GM21423 (cell line): ENCODE results near the gene FRMD4B.

Source experiments
- ATAC-seq: cut with Tn5 transposase; IDR thresholded peaks from one replicate; pipeline ENCODE4 v1.9.1; 2021; ENCODE audit warnings: mild to moderate bottlenecking, moderate library complexity; ENCODE audit not compliant: unreplicated experiment

FRMD4B gene

GRCh38 chr3:69210068-69210730, 175.7 kb downstream of the FRMD4B start:
- no peak for ATAC-seq

GRCh38 chr3:69209413-69209812, 176.5 kb downstream of the FRMD4B start:
- ATAC-seq: no peak

GRCh38 chr3:69207031-69207430, 178.9 kb downstream of the FRMD4B start:
- no peak for ATAC-seq

- no peak for ATAC-seq
These were observed 180.5 kb downstream of the FRMD4B start for GRCh38 chr3:69205385-69205784.

GRCh38 chr3:69204315-69204957, 181.5 kb downstream of the FRMD4B start:
- peak; percentile 90 for ATAC-seq

- ATAC-seq: peak; percentile 16
These were observed 182.1 kb downstream of the FRMD4B start for GRCh38 chr3:69203631-69204314.

- no peak for ATAC-seq
These were observed 184.2 kb downstream of the FRMD4B start for GRCh38 chr3:69201658-69202057.

- ATAC-seq: no peak
These were observed 185.4 kb downstream of the FRMD4B start for GRCh38 chr3:69200384-69201068.

- ATAC-seq: no peak
These were observed 185.9 kb downstream of the FRMD4B start for GRCh38 chr3:69199942-69200341.

- no peak for ATAC-seq
These were observed 187.9 kb downstream of the FRMD4B start for GRCh38 chr3:69197922-69198530.

- ATAC-seq: no peak
These were observed 188.4 kb downstream of the FRMD4B start for GRCh38 chr3:69197455-69197854.

- ATAC-seq: no peak
These were observed 189.0 kb downstream of the FRMD4B start for GRCh38 chr3:69196876-69197275.

- no peak for ATAC-seq
These were observed 191.3 kb downstream of the FRMD4B start for GRCh38 chr3:69194431-69195165.

- no peak for ATAC-seq
These were observed 192.1 kb downstream of the FRMD4B start for GRCh38 chr3:69193749-69194148.

GRCh38 chr3:69191516-69191915, 194.4 kb downstream of the FRMD4B start:
- no peak for ATAC-seq

GRCh38 chr3:69189487-69189886, 196.4 kb downstream of the FRMD4B start:
- ATAC-seq: no peak

- ATAC-seq: no peak
These were observed 199.3 kb downstream of the FRMD4B start for GRCh38 chr3:69186575-69187093.

GRCh38 chr3:69182588-69183316, 203.1 kb downstream of the FRMD4B start:
- no peak for ATAC-seq

- no peak for ATAC-seq
These were observed 204.2 kb downstream of the FRMD4B start for GRCh38 chr3:69181592-69182211.
